AML-193 (cell line): ENCODE measurements around the gene USH1G.
"Not testable (repeated sequence)": the region's sequence is repeated elsewhere in the genome, so short reads cannot be mapped to it uniquely, and the experiment has no call there.

Experiments used
- DNase-seq, 2 experiments: peaks; one replicate each; lab custom pipeline; 2025; lab: John Stamatoyannopoulos, UW

The USH1G gene

GRCh38 chr17:74930535-74931036 is 7.5 kb upstream of the USH1G start:
- no peak for DNase-seq

GRCh38 chr17:74928786-74929185 is 5.7 kb upstream of the USH1G start:
- DNase-seq: no peak

GRCh38 chr17:74925242-74925641 is 2.2 kb upstream of the USH1G start:
- no peak for DNase-seq

- peak in 1 of 2 experiments; percentile 5 for DNase-seq
Observed at GRCh38 chr17:74924250-74924948, 1.3 kb upstream of the USH1G start, which contains the start of gene OTOP2. Gene OTOP2, plus strand, starts transcription at chr17:74924273. Its CDS starts 360 bp downstream, at chr17:74924633.

- DNase-seq: no peak
Observed at GRCh38 chr17:74923538-74924249, 639 bp upstream of the USH1G start.

GRCh38 chr17:74922172-74922571 is 883 bp downstream of the USH1G start:
- DNase-seq: no peak

GRCh38 chr17:74921769-74922168 is 1.3 kb downstream of the USH1G start:
- no peak for DNase-seq

GRCh38 chr17:74921026-74921681 is 1.9 kb downstream of the USH1G start:
- no peak for DNase-seq

- DNase-seq: no peak
Observed at GRCh38 chr17:74920642-74921025, 2.4 kb downstream of the USH1G start.

GRCh38 chr17:74920306-74920620 is 2.8 kb downstream of the USH1G start:
- no peak for DNase-seq

- no peak for DNase-seq
Observed at GRCh38 chr17:74919440-74920305, 3.4 kb downstream of the USH1G start.

- DNase-seq: no peak
Observed at GRCh38 chr17:74918906-74919305, 4.1 kb downstream of the USH1G start.

- DNase-seq: peak; percentile 44 to 63
Observed at GRCh38 chr17:74917430-74917829, 5.6 kb downstream of the USH1G start.

GRCh38 chr17:74916851-74917199 is 6.2 kb downstream of the USH1G start:
- DNase-seq: no peak

- DNase-seq: no peak
Observed at GRCh38 chr17:74916136-74916850, 6.8 kb downstream of the USH1G start.

- not testable (repeated sequence) for DNase-seq
Observed at GRCh38 chr17:74911423-74911822, 11.6 kb downstream of the USH1G start.

- DNase-seq: not testable (repeated sequence)
Observed at GRCh38 chr17:74909097-74909496, 14.0 kb downstream of the USH1G start.

GRCh38 chr17:74907012-74907411 is 16.0 kb downstream of the USH1G start:
- DNase-seq: no peak

- DNase-seq: not testable (repeated sequence)
Observed at GRCh38 chr17:74906214-74906793, 16.8 kb downstream of the USH1G start.

- no peak for DNase-seq
Observed at GRCh38 chr17:74904687-74905409, 18.2 kb downstream of the USH1G start.
